Measurements from ENCODE around the gene SERPING1.

The SERPING1 gene

DNA sequence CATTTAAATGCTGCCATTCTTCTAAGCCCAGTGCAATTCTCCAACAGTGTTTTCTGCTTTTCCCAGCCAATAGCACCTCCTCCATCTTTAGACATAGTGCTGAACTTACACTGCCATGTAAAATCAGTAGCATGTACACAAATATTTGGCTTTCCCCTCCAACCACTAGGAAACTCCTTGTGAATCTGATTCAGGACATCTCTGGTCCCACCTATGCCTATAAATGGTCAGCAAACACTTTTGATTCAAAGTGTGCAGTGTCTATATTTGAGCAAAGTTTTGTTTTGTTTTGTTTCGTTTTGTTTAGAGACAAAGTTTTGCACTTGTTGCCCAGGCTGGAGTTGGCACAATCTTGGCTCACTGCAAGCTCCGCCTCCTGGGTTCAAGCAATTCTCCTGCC, 27.4 kb downstream of the SERPING1 start:
- Histone ChIP-seq H3K36me3 (ENCODE audit: control insufficient read depth, insufficient read depth, low read length) (no peaks in the 10 kb centered on the region), H3K9ac (ENCODE audit: low read length) (no peak overlapping the region), H3K4me3 (ENCODE audit: low read length) (no peak overlapping the region), H3K27me3 (ENCODE audit: control insufficient read depth, insufficient read depth, low read length) (no peaks in the 10 kb centered on the region), H3K4me1 (ENCODE audit: control insufficient read depth, insufficient read depth, low read length) (no peaks in the 10 kb centered on the region), H3K9me3 (ENCODE audit: control insufficient read depth, low read length) (no peaks in the 10 kb centered on the region)

DNA sequence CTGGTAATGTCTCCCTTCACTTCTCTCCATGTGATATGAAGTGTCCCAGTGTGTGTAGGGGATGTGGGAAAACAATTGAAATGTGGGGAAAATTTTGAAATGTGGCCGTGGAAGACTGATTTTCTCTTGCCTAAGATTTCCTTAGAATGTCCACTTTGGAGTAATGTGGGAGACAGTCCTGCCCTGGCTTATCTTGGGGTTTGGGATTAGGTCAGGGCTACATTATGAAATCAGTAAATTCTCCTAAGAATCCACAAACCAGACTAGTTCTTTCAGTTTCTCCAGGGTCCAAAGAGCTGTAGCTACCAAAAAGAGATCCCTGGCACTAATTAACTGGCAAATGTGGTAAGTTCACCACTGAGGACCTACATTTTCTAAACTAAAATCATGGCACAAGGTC, 29.4 kb downstream of the SERPING1 start:
- H3K4me1 ChIP-seq (ENCODE audit: control insufficient read depth, insufficient read depth, low read length) = no peaks in the 10 kb centered on the region
- H3K27me3 ChIP-seq (ENCODE audit: control insufficient read depth, insufficient read depth, low read length) = no peaks in the 10 kb centered on the region
- H3K9me3 ChIP-seq (ENCODE audit: control insufficient read depth, low read length) = no peaks in the 10 kb centered on the region
- H3K36me3 ChIP-seq (ENCODE audit: control insufficient read depth, insufficient read depth, low read length) = no peaks in the 10 kb centered on the region
- no peak overlapping the region for H3K4me3 ChIP-seq (ENCODE audit: low read length)
- no peak overlapping the region for H3K9ac ChIP-seq (ENCODE audit: low read length)

DNA sequence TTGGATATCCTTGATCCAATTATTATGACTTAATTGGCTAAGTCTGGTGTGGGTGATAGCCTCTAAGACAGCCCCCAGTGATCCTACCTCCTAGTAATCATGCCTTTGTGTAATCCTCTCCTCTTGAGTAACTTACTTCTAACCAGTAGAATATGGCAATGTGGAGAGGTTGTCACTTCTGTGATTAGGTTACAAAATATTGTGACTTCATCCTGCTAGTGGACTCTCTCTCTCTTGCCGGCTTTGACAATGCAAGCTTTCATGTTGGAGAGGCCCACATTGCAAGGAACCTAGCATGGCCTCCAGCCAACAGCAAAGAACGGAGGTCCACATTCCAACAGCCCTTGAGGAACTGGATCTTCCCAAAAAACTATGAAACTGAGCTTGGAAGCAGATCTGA, 32.7 kb downstream of the SERPING1 start:
- Histone ChIP-seq H3K4me1 (ENCODE audit: control insufficient read depth, insufficient read depth, low read length) (no peaks in the 10 kb centered on the region), H3K9me3 (ENCODE audit: control insufficient read depth, low read length) (no peaks in the 10 kb centered on the region), H3K9ac (ENCODE audit: low read length) (no peak overlapping the region), H3K4me3 (ENCODE audit: low read length) (no peak overlapping the region), H3K36me3 (ENCODE audit: control insufficient read depth, insufficient read depth, low read length) (no peaks in the 10 kb centered on the region), H3K27me3 (ENCODE audit: control insufficient read depth, insufficient read depth, low read length) (peaks cover 6% of the 10 kb centered on the region)

DNA sequence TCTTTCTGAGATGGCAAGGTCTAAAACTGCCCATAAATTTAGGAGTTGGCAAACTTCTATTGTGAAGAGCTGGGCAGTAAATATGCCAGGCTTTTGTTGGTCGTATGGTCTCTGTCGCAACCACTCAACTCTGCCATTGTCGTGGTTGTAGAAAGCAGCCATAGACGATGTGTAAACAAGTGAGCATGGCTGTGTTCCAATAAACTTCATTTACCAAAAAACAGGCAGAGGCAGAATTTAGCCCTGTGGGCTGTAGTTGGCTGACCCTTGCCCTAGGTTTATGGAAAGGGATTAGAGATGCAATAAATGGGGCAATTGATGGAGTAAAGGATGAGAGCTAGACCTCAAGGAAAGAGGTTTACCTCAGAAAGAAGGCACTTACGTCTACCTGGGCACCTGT, 34.6 kb downstream of the SERPING1 start:
- Histone ChIP-seq H3K36me3 (ENCODE audit: control insufficient read depth, insufficient read depth, low read length) (no peaks in the 10 kb centered on the region), H3K4me1 (ENCODE audit: control insufficient read depth, insufficient read depth, low read length) (no peaks in the 10 kb centered on the region), H3K9ac (ENCODE audit: low read length) (no peak overlapping the region), H3K4me3 (ENCODE audit: low read length) (no peak overlapping the region), H3K27me3 (ENCODE audit: control insufficient read depth, insufficient read depth, low read length) (peaks cover 6% of the 10 kb centered on the region), H3K9me3 (ENCODE audit: control insufficient read depth, low read length) (no peaks in the 10 kb centered on the region)

DNA sequence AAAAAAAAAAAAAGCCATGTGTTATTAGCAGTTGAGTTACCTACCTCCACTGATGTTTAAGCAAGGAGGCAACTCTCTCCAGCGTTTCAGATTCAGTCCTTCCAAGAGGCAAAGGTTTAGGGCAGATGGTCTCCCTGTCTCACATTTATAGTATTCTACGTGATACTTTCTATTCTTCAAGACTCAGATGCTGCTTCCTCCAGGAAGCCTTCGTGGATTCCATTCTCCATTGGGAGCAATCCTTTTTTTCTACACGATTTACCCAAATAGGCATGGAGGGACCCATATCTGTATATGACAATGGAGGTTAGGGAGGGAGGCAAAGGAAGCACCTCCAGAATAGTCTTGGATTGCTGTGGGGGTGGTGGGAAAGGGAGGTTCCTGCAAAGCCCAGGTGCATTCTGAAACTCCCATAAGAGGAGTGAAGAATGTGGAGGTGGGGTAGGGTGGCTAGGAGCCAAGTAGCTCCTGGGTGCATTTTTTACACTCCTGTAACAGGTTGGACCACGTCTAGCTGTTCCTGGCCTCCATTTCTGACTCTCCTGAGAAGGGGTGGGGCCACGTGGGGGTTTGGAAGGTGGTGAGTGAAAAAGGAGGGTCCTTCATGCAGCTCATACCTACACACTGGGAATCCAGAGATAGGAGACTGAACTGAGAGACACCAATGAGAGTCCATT, 36.0 kb downstream of the SERPING1 start:
- H3K27me3 ChIP-seq (ENCODE audit: control insufficient read depth, insufficient read depth, low read length) = peaks cover 18% of the 10 kb centered on the region
- H3K4me3 ChIP-seq (ENCODE audit: low read length) = no peak overlapping the region
- H3K9me3 ChIP-seq (ENCODE audit: control insufficient read depth, low read length) = no peaks in the 10 kb centered on the region
- no peaks in the 10 kb centered on the region for H3K36me3 ChIP-seq (ENCODE audit: control insufficient read depth, insufficient read depth, low read length)
- H3K9ac ChIP-seq (ENCODE audit: low read length) = no peak overlapping the region
- H3K4me1 ChIP-seq (ENCODE audit: control insufficient read depth, insufficient read depth, low read length) = peaks cover 10% of the 10 kb centered on the region

DNA sequence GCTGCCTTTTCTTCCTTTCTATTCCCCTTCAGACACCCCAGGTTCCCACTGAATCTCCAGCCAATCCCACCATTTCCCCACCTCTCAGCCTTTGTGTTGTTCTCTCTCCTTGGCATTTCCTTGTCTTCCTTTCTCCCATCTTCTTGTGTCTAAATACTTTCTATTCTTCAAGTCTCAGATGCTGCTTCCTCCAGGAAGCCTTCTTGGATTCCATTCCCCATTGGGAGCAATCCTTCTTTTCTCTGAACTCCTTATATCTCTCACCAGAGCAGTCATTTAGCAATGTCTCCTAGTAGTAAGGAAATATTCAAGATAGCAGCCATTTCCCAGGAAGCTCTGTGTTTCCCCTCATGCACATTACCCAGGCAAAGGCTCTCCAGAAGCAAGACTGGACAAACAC, 36.8 kb downstream of the SERPING1 start:
- Histone ChIP-seq H3K4me3 (ENCODE audit: low read length) (no peak overlapping the region), H3K9ac (ENCODE audit: low read length) (no peak overlapping the region), H3K36me3 (ENCODE audit: control insufficient read depth, insufficient read depth, low read length) (no peaks in the 10 kb centered on the region), H3K4me1 (ENCODE audit: control insufficient read depth, insufficient read depth, low read length) (peaks cover 13% of the 10 kb centered on the region), H3K9me3 (ENCODE audit: control insufficient read depth, low read length) (no peaks in the 10 kb centered on the region), H3K27me3 (ENCODE audit: control insufficient read depth, insufficient read depth, low read length) (peaks cover 18% of the 10 kb centered on the region)

DNA sequence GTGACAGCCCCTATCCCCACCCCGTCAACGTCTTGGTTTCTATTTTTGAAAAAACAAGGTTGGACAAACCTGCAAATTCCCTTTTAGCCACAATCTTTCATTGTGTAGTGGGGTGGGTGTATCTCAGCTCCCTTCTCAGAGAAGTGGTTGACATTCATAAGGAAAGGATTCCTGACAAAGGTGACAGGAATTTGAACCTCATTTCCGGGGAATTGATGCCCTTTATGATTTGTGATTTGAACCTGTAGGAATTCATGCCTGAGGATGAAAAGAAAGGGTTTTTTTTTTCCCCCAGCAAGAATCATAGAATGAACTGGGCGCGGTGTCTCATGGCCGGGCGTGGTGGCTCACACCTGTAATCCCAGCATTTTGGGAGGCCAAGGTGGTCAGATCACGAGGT, 37.8 kb downstream of the SERPING1 start:
- Histone ChIP-seq H3K9me3 (ENCODE audit: control insufficient read depth, low read length) (no peaks in the 10 kb centered on the region), H3K36me3 (ENCODE audit: control insufficient read depth, insufficient read depth, low read length) (no peaks in the 10 kb centered on the region), H3K4me3 (ENCODE audit: low read length) (no peak overlapping the region), H3K4me1 (ENCODE audit: control insufficient read depth, insufficient read depth, low read length) (peaks cover 13% of the 10 kb centered on the region), H3K27me3 (ENCODE audit: control insufficient read depth, insufficient read depth, low read length) (peaks cover 21% of the 10 kb centered on the region), H3K9ac (ENCODE audit: low read length) (no peak overlapping the region)

DNA sequence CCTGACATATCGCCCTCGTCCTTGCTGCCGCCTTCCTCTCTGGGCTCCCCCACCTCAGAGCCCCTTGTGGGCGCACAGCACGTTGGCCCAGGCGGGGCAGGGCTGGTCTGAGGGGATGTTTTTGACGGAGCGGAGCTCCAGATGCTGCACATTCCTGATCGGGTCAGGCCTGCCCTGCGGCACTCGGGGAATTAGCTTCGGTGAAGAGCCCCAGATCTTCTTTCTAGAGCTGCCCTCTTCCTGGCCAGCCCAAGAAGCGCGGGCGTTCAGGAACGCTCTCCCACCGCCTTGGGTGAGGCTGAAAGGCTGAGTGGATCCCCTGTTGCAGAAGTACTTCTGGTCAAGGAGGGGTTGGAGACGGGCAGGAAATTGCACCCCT, 40.1 kb downstream of the SERPING1 start:
- Histone ChIP-seq H3K27me3 (ENCODE audit: control insufficient read depth, insufficient read depth, low read length) (peaks cover 21% of the 10 kb centered on the region), H3K4me3 (ENCODE audit: low read length) (no peak overlapping the region), H3K4me1 (ENCODE audit: control insufficient read depth, insufficient read depth, low read length) (peaks cover 13% of the 10 kb centered on the region), H3K36me3 (ENCODE audit: control insufficient read depth, insufficient read depth, low read length) (no peaks in the 10 kb centered on the region), H3K9me3 (ENCODE audit: control insufficient read depth, low read length) (no peaks in the 10 kb centered on the region), H3K9ac (ENCODE audit: low read length) (peak overlapping the region; percentile 73)

DNA sequence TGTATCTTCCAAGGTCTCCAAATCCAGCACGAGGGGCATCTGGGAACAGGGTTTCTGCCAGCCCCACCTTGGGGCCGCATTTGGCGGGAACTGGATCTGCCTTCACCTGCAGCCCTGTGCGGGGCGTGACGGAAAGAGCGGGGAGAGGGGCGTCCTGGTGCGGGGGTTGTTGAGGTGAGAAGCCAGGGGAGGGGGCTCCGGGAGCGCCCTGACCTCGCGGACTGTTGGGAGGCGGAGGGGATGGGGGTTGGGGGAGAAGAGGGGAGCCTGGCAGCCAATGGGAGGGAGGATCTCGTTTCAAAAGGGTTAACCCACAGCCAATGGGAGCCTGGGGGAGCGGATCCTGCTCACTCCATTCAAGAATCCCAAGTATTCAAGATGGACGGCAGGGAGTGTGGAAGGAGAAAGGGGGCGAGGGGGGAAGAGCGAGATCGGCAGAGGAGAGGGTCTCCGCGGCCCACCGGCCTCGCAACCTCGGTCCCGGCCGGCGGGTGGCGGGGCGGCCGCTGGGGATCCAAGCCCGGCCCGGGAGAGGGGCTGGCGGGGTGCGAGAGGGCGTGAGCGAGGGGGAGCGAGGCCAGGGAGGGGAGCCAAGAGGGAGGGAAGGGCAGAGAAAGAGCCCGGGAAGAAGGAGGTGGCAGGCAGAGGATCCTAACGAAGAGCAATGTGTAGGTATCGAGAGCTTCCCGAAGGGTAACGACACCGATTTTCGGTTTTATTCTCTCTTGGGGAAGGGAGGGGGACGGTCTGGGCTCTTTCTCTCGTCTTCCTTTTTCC, 40.7 kb downstream of the SERPING1 start:
- H3K9ac ChIP-seq (ENCODE audit: low read length) = peak overlapping the region; percentile 73
- peak overlapping the region; percentile 50 for H3K4me3 ChIP-seq (ENCODE audit: low read length)
- H3K4me1 ChIP-seq (ENCODE audit: control insufficient read depth, insufficient read depth, low read length) = peaks cover 13% of the 10 kb centered on the region
- H3K36me3 ChIP-seq (ENCODE audit: control insufficient read depth, insufficient read depth, low read length) = no peaks in the 10 kb centered on the region
- H3K9me3 ChIP-seq (ENCODE audit: control insufficient read depth, low read length) = no peaks in the 10 kb centered on the region
- H3K27me3 ChIP-seq (ENCODE audit: control insufficient read depth, insufficient read depth, low read length) = peaks cover 21% of the 10 kb centered on the region

DNA sequence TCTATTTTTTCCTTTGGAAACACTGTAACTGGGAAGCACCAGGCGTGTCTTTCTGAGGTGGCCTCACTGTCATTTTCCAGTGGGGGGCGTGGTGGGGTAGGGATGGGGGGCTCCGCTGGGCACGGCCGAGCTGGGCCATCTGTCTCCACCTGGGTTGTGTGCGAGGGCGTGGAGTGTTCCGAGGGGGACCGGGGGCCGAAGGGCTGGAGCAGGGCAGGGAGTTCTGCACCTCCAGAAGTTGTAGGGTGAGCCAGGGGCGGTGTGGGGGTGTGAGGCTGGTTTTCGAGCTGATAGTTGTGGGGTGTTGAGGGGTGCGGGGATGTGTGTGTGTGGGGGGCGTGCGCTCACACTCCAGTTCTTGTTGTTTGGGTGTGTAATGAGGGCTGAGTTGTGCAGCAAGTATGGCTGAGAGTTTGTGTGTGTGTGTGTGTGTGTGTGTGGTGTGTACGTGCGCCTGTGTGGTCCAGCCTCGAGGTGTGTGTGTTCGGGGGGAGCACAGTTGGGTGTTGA, 41.4 kb downstream of the SERPING1 start:
- no peaks in the 10 kb centered on the region for H3K36me3 ChIP-seq (ENCODE audit: control insufficient read depth, insufficient read depth, low read length)
- peaks cover 21% of the 10 kb centered on the region for H3K27me3 ChIP-seq (ENCODE audit: control insufficient read depth, insufficient read depth, low read length)
- H3K9ac ChIP-seq (ENCODE audit: low read length) = peak overlapping the region; percentile 73
- H3K4me1 ChIP-seq (ENCODE audit: control insufficient read depth, insufficient read depth, low read length) = peaks cover 13% of the 10 kb centered on the region
- H3K9me3 ChIP-seq (ENCODE audit: control insufficient read depth, low read length) = no peaks in the 10 kb centered on the region
- H3K4me3 ChIP-seq (ENCODE audit: low read length) = peak overlapping the region; percentile 50

DNA sequence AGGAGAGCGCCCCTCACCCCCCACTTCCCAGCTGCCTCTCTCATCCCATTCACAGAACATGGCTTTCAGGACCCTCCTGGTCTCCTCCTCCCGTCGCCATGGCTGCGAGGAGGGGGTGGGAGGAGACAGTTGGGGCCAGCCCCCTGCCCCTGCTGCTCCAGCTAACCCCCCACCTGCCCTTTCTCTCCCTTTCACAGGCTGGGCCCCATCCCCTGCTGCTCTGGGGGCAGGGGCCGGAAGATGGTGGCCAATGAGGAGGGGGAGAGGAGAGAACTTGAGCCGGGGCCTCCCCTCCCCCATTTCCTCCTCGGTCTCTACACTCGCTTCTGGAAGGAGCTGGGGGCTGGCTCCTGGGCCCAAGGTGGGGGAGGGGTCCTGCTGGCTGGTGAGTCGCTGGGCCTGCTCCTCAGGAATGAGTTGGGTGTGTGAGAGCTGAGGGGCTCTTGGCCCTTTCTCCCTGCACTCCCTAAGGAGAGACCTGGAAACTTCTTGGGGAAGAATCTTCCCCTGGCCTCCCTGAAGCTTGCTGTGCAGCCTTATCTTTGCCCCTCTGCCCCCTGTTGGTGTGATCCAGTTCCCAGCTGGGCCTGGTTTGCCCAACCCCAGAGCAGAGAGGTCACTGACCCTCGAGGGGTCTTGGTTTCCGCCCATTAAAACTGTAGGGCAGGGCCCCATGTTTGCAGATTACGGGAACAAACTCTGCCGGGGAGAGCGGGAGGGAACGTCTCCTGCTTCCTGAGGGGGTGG, 42.0 kb downstream of the SERPING1 start:
- Histone ChIP-seq H3K36me3 (ENCODE audit: control insufficient read depth, insufficient read depth, low read length) (no peaks in the 10 kb centered on the region), H3K9ac (ENCODE audit: low read length) (no peak overlapping the region), H3K27me3 (ENCODE audit: control insufficient read depth, insufficient read depth, low read length) (peaks cover 21% of the 10 kb centered on the region), H3K9me3 (ENCODE audit: control insufficient read depth, low read length) (no peaks in the 10 kb centered on the region), H3K4me1 (ENCODE audit: control insufficient read depth, insufficient read depth, low read length) (peaks cover 13% of the 10 kb centered on the region), H3K4me3 (ENCODE audit: low read length) (no peak overlapping the region)
